WI38 (cell line): Measurements from ENCODE around the gene TMEM134.

Experiments used
- H3K4me3 ChIP-seq: 2 replicates; pipeline ENCODE4 v1.5.1; 2011; ENCODE audit warnings: low read depth, mild to moderate bottlenecking, control low read depth, low read length
- CTCF ChIP-seq: IDR thresholded peaks from 2 replicates; pipeline ENCODE4 v1.5.1; 2012; ENCODE audit warnings: low read depth, mild to moderate bottlenecking, control low read depth, low read length

The TMEM134 gene

GRCh38 chr11:67415501-67416304, 53.3 kb downstream of the TMEM134 start, which contains the start of gene CARNS1:
Gene CARNS1, plus strand, starts transcription at chr11:67415678. Its CDS starts 522 bp downstream, at chr11:67416200.
- no peak for TF ChIP-seq CTCF
- H3K4me3 ChIP-seq, result no peak within 1 kb of the TSS

- TF ChIP-seq CTCF, result no peak
- no peak overlapping the region for H3K4me3 ChIP-seq
Measured at GRCh38 chr11:67413266-67413849, 55.7 kb downstream of the TMEM134 start.

- TF ChIP-seq CTCF, result no peak
- no peak overlapping the region for H3K4me3 ChIP-seq
Measured at GRCh38 chr11:67412495-67413179, 56.4 kb downstream of the TMEM134 start.

- TF ChIP-seq CTCF, result no peak
- no peak overlapping the region for H3K4me3 ChIP-seq
Measured at GRCh38 chr11:67411785-67412152, 57.3 kb downstream of the TMEM134 start.
